ENCODE results near the gene SAMHD1.
"Not testable (repeated sequence)": the region's sequence is repeated elsewhere in the genome, so short reads cannot be mapped to it uniquely, and the experiment has no call there.

Gene SAMHD1

GRCh38 chr20:36852187-36852586, 99.3 kb downstream of the SAMHD1 start:
- DNase-seq (ENCODE audit: low spot score): no peak

GRCh38 chr20:36851490-36851889, 100.0 kb downstream of the SAMHD1 start:
- DNase-seq (ENCODE audit: low spot score): no peak

- DNase-seq (ENCODE audit: low spot score): no peak
Observed at GRCh38 chr20:36850759-36851158, 100.7 kb downstream of the SAMHD1 start.

- DNase-seq (ENCODE audit: low spot score): no peak
Observed at GRCh38 chr20:36849333-36850065, 102.0 kb downstream of the SAMHD1 start.

- no peak for DNase-seq (ENCODE audit: low spot score)
Observed at GRCh38 chr20:36848677-36849076, 102.8 kb downstream of the SAMHD1 start.

- no peak for DNase-seq (ENCODE audit: low spot score)
Observed at GRCh38 chr20:36848078-36848660, 103.3 kb downstream of the SAMHD1 start.

GRCh38 chr20:36847710-36848040, 103.8 kb downstream of the SAMHD1 start:
- DNase-seq (ENCODE audit: low spot score): no peak

- DNase-seq (ENCODE audit: low spot score): no peak
Observed at GRCh38 chr20:36847009-36847709, 104.3 kb downstream of the SAMHD1 start.

- DNase-seq (ENCODE audit: low spot score): no peak
Observed at GRCh38 chr20:36845288-36845971, 106.1 kb downstream of the SAMHD1 start.

GRCh38 chr20:36841030-36841429, 110.5 kb downstream of the SAMHD1 start:
- not testable (repeated sequence) for DNase-seq (ENCODE audit: low spot score)

Data from CD4-positive, alpha-beta T cell treated with Interleukin-2 at 100 ng/mL for 4 hours (primary cell).